ENCODE results near the gene MCAM.

MCAM gene

DNA sequence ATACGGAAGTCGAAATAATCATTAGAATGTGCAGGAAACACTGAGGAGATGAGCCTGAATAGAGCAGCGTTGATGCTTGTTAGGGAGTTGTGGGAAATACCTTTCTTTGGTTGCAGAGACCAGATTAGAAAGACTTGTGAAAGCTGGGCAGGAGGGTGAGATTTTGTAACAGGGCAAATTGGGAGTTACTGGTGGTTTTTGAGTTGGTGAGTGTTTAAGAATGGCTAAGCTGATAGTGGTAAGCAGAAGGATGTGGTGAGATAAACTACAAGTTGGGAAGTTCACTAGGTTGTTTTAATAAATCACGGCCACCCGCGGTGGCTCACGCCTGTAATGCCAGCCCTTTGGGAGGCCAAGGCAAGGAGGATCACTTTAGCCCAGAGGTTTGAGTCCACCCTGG lies 34.4 kb downstream of the MCAM start:
- no peak overlapping the region for H3K4me3 ChIP-seq (ENCODE audit: low read length)
- H3F3A ChIP-seq (ENCODE audit: control insufficient read depth, insufficient read depth), result peaks cover 7% of the 10 kb centered on the region; the same call in 1 of the 2 replicates
- H3K27me3 ChIP-seq (ENCODE audit: control insufficient read depth, low read length), result no peaks in the 10 kb centered on the region
- no peak overlapping the region for H3K4me2 ChIP-seq (ENCODE audit: low read length)
- TF ChIP-seq, protein P1, sequence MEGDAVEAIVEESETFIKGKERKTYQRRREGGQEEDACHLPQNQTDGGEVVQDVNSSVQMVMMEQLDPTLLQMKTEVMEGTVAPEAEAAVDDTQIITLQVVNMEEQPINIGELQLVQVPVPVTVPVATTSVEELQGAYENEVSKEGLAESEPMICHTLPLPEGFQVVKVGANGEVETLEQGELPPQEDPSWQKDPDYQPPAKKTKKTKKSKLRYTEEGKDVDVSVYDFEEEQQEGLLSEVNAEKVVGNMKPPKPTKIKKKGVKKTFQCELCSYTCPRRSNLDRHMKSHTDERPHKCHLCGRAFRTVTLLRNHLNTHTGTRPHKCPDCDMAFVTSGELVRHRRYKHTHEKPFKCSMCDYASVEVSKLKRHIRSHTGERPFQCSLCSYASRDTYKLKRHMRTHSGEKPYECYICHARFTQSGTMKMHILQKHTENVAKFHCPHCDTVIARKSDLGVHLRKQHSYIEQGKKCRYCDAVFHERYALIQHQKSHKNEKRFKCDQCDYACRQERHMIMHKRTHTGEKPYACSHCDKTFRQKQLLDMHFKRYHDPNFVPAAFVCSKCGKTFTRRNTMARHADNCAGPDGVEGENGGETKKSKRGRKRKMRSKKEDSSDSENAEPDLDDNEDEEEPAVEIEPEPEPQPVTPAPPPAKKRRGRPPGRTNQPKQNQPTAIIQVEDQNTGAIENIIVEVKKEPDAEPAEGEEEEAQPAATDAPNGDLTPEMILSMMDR (IDR thresholded peaks at IDR 0.05; ENCODE audit: low read depth, low read length, poor library complexity, severe bottlenecking), result no peak
- TF ChIP-seq EZH2phosphoT487 (IDR thresholded peaks at IDR 0.05; ENCODE audit: borderline replicate concordance, low read length), result no peak
- H3K27ac ChIP-seq (ENCODE audit: low read depth, low read length), result no peak overlapping the region
- no peaks in the 10 kb centered on the region for H3K79me2 ChIP-seq (ENCODE audit: control insufficient read depth, low read length)
- no peaks in the 10 kb centered on the region for H3K9me3 ChIP-seq (ENCODE audit: control insufficient read depth, insufficient read depth, low read length)
- no peaks in the 10 kb centered on the region for H3K9me2 ChIP-seq (replicated peaks; ENCODE audit: control insufficient read depth, low read length)
- H3K4me1 ChIP-seq (ENCODE audit: control insufficient read depth, low read length), result peaks cover 4% of the 10 kb centered on the region; the same call in 1 of the 2 replicates
- H4K20me1 ChIP-seq (ENCODE audit: control insufficient read depth, insufficient read depth, low read depth, low read length), result no peaks in the 10 kb centered on the region
- peaks cover 47% of the 10 kb centered on the region for H3K36me3 ChIP-seq (ENCODE audit: control insufficient read depth, low read length)

- TF ChIP-seq, protein P1 (IDR thresholded peaks at IDR 0.05; ENCODE audit: low read depth, low read length, poor library complexity, severe bottlenecking), result no peak
- TF ChIP-seq EZH2phosphoT487 (IDR thresholded peaks at IDR 0.05; ENCODE audit: borderline replicate concordance, low read length), result no peak
- H3K9me3 ChIP-seq (ENCODE audit: control insufficient read depth, insufficient read depth, low read length), result no peaks in the 10 kb centered on the region
- peaks cover 49% of the 10 kb centered on the region for H3K36me3 ChIP-seq (ENCODE audit: control insufficient read depth, low read length)
Observed at GRCh38 chr11:119277660-119278059, 39.3 kb downstream of the MCAM start.

GRCh38 chr11:119273721-119274120 lies 43.2 kb downstream of the MCAM start:
- Histone ChIP-seq H3K27ac (ENCODE audit: low read depth, low read length) (no peak overlapping the region), H3K79me2 (ENCODE audit: control insufficient read depth, low read length) (peaks cover 6% of the 10 kb centered on the region), H3K27me3 (ENCODE audit: control insufficient read depth, low read length) (no peaks in the 10 kb centered on the region), H3K36me3 (ENCODE audit: control insufficient read depth, low read length) (peaks cover 49% of the 10 kb centered on the region), H3K4me3 (ENCODE audit: low read length) (no peak overlapping the region), H3F3A (ENCODE audit: control insufficient read depth, insufficient read depth) (peaks cover 8% of the 10 kb centered on the region), H3K9me3 (ENCODE audit: control insufficient read depth, insufficient read depth, low read length) (no peaks in the 10 kb centered on the region), H3K4me2 (ENCODE audit: low read length) (no peak overlapping the region), H4K20me1 (ENCODE audit: control insufficient read depth, insufficient read depth, low read depth, low read length) (no peaks in the 10 kb centered on the region), H3K9me2 (replicated peaks; ENCODE audit: control insufficient read depth, low read length) (no peaks in the 10 kb centered on the region), H3K4me1 (ENCODE audit: control insufficient read depth, low read length) (no peaks in the 10 kb centered on the region)
- no peak for TF ChIP-seq EZH2phosphoT487 (IDR thresholded peaks at IDR 0.05; ENCODE audit: borderline replicate concordance, low read length)

More at GRCh38 chr11:119277660-119278059, 39.3 kb downstream of the MCAM start:
- Histone ChIP-seq H3K4me1 (ENCODE audit: control insufficient read depth, low read length) (no peaks in the 10 kb centered on the region), H3K79me2 (ENCODE audit: control insufficient read depth, low read length) (no peaks in the 10 kb centered on the region), H4K20me1 (ENCODE audit: control insufficient read depth, insufficient read depth, low read depth, low read length) (no peaks in the 10 kb centered on the region), H3K27me3 (ENCODE audit: control insufficient read depth, low read length) (no peaks in the 10 kb centered on the region), H3K27ac (ENCODE audit: low read depth, low read length) (no peak overlapping the region), H3K4me2 (ENCODE audit: low read length) (no peak overlapping the region), H3F3A (ENCODE audit: control insufficient read depth, insufficient read depth) (peaks cover 4% of the 10 kb centered on the region; the same call in 1 of the 2 replicates), H3K9me2 (replicated peaks; ENCODE audit: control insufficient read depth, low read length) (no peaks in the 10 kb centered on the region), H3K4me3 (ENCODE audit: low read length) (no peak overlapping the region)

- Histone ChIP-seq H3K9me3 (ENCODE audit: control insufficient read depth, insufficient read depth, low read length) (no peaks in the 10 kb centered on the region), H3K27ac (ENCODE audit: low read depth, low read length) (no peak overlapping the region), H3K4me1 (ENCODE audit: control insufficient read depth, low read length) (peaks cover 36% of the 10 kb centered on the region), H3F3A (ENCODE audit: control insufficient read depth, insufficient read depth) (peaks cover 13% of the 10 kb centered on the region), H3K79me2 (ENCODE audit: control insufficient read depth, low read length) (peaks cover 59% of the 10 kb centered on the region), H3K4me2 (ENCODE audit: low read length) (no peak overlapping the region), H3K9me2 (replicated peaks; ENCODE audit: control insufficient read depth, low read length) (no peaks in the 10 kb centered on the region), H4K20me1 (ENCODE audit: control insufficient read depth, insufficient read depth, low read depth, low read length) (peaks cover 14% of the 10 kb centered on the region; the same call in 1 of the 2 replicates), H3K27me3 (ENCODE audit: control insufficient read depth, low read length) (no peaks in the 10 kb centered on the region), H3K36me3 (ENCODE audit: control insufficient read depth, low read length) (peaks cover 8% of the 10 kb centered on the region), H3K4me3 (ENCODE audit: low read length) (no peak overlapping the region)
- TF ChIP-seq, protein P1 (IDR thresholded peaks at IDR 0.05; ENCODE audit: low read depth, low read length, poor library complexity, severe bottlenecking), result no peak
- TF ChIP-seq EZH2phosphoT487 (IDR thresholded peaks at IDR 0.05; ENCODE audit: borderline replicate concordance, low read length), result no peak
Observed at GRCh38 chr11:119267645-119268044, 49.3 kb downstream of the MCAM start.

All from DOHH2 (cell line).